Astrocyte of the cerebellum (primary cell): ENCODE measurements around the gene MRPL20.
A peak's percentile ranks its signal among the peaks of the same experiment; 100 is the strongest.

Source experiments
- DNase-seq: peaks from one replicate; pipeline ENCODE4 v3.0.0-alpha.2; 2011; ENCODE audit warnings: low read depth
- H3K4me3 ChIP-seq: 2 replicates; pipeline ENCODE4 v1.5.1; 2011; ENCODE audit warnings: mild to moderate bottlenecking, low read depth, low read length, moderate library complexity
- in situ Hi-C: cut with HindIII; loops from 2 replicates; pipeline ENCODE4 v1.10.0; 2017; ENCODE audit warnings: low sequenced_read_pairs
- TF ChIP-seq, protein P1 (sequence below): IDR thresholded peaks from 2 replicates; pipeline ENCODE4 v1.5.1; 2012; ENCODE audit warnings: low read length, low read depth, moderate library complexity, mild to moderate bottlenecking; ENCODE audit errors: missing control alignments

MRPL20 gene

DNA sequence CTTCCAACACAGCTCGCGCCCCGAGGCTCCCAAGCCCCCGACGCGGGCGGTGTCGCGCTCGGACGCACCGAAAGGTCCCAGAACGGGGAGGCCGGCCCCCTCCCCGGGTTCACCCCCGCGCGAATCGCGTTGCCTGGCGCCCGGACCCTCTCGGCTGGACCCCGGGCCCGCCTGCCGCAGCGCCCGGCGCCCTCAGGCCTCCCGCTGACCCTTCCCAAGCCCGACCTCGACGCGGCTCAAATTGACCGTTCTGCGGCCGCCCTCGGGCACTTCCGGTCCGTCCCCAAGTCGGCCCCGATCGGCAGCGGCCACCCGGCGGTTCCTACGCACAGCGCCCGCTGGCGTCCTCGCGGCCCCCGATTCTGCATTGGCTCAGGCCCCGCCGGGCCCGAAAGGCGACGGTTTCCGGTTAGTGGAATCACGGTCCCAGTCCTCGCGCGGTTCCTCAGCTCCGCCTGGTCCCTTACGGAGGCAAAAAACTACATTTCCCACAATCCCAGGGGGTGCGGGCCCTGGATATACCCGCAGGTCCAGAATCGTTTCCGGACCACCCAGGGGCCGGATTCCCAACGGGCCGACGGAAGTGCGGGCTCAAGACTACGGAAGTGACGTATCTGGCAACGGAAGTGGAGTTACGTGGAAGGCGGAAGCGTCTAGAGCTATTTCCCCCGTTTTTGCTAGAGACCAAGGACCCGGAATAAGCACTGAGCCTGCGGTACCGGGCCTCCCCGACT lies 32.0 kb downstream of the MRPL20 start, which contains the start of gene AURKAIP1:
Gene AURKAIP1, minus strand, starts transcription at position 279 of the 734 bp plus-strand sequence. CDS start 451 bp downstream, outside the sequence.
- TF ChIP-seq, protein P1, sequence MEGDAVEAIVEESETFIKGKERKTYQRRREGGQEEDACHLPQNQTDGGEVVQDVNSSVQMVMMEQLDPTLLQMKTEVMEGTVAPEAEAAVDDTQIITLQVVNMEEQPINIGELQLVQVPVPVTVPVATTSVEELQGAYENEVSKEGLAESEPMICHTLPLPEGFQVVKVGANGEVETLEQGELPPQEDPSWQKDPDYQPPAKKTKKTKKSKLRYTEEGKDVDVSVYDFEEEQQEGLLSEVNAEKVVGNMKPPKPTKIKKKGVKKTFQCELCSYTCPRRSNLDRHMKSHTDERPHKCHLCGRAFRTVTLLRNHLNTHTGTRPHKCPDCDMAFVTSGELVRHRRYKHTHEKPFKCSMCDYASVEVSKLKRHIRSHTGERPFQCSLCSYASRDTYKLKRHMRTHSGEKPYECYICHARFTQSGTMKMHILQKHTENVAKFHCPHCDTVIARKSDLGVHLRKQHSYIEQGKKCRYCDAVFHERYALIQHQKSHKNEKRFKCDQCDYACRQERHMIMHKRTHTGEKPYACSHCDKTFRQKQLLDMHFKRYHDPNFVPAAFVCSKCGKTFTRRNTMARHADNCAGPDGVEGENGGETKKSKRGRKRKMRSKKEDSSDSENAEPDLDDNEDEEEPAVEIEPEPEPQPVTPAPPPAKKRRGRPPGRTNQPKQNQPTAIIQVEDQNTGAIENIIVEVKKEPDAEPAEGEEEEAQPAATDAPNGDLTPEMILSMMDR: peak; percentile 25
- in situ Hi-C loops: loop anchor here (5.0 kb wide), 1 partner anchor 117 kb away; no protein-coding TSS in a partner anchor

DNA sequence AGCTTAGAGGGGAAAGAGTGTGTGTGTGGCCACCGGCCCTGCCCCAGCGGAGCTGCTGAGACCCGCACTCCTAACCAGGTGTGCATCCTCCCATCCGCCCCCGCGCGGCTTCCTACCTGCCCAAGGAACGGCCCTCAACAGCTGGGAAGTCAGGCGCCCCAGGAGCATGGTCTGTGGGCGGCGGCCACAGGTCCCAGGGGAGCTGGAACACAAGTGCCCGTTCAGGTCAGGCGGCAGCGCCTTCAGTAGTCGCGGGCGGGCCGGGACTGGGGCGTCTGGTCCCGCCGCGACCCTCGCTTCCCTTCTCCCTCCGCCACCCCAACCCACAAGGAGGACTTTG lies 32.5 kb downstream of the MRPL20 start:
- TF ChIP-seq, protein P1: no peak
- in situ Hi-C loops: loop anchor here (5.0 kb wide), 1 partner anchor 118 kb away; no protein-coding TSS in a partner anchor
- H3K4me3 ChIP-seq: peak overlapping the region; percentile 88

More for the DNA sequence above, 32.0 kb downstream of the MRPL20 start, which contains the start of gene AURKAIP1:
- DNase-seq: peak; percentile 100
- H3K4me3 ChIP-seq: peak within 1 kb of the TSS; percentile 88

DNA sequence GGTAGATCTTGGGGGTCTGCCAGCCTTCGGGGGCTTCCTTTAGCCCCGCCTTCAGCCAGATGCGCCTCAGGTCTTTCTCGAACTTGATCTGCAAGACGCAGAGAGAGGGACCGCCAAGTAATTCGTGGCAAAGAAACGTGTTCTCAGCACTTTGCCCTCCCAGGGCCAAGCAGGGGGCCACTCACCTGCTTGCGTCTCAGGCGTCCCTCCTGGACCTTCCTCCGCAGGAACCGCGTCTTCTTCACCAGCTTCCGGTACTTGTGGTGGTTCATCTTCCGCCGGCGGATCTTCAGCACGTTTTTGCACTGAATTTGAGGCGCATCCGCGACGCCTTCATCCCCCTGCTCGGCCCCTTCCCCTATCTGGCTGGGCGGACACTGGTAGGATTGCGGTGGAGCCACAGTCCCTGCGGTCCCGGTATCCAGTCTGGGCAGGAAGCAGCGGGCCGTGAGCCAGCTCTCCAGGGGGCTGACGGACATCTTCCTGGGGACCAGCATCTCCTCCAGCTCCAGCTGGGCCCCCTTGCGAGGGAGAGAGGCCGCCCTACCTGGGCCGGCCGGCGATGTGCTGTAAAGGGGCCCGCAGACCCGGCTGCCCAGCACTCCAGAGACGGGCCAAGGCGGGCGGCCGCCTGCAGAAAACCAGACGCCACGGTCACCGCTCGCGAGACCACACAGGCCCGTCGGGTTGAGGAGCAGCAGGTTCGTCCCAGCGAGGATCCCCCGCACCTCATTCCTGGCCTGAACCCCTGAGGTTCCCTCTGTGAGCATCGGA lies 33.1 kb downstream of the MRPL20 start:
- TF ChIP-seq, protein P1: no peak
- peak overlapping the region; percentile 88 for H3K4me3 ChIP-seq
- in situ Hi-C loops: loop anchor here (5.0 kb wide), 1 partner anchor 118 kb away; no protein-coding TSS in a partner anchor
- DNase-seq: no peak

More for the DNA sequence above, 32.5 kb downstream of the MRPL20 start:
- DNase-seq: no peak

DNA sequence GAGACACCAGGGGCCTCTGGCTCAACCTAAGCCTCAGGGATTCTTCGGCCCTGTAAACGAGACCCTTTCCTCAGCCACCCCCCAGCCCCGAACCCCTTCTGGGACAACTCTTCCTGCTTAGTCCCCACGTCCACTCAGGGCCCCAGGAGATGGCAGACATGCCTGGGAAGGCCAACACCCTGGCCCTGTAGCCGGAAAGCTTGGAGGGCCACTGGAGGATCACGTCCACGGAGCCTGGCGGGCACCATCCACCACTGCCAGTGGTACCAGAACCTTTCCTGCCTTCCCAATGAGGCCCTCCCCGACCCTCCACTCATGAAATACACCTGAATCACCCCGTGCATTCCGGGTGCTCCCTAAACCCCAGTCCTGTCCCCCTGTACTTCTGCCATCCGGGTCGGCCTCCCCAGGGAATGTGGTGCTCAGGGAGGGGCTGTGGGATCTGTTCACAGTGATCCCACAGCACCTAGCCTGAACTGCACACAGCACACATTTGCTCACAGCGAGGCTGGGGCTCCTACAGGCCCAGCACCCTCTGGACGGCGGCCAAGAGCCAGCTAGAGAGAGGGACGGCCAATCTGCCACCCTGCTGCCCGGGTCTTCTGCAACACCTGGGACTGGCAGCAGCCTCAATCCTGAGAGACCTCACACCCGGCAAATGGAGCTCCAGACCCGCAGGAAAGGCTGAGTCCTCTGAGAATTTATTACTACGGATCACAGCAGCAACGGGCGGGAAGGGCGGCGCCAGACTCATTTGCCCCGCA lies 33.9 kb downstream of the MRPL20 start:
- in situ Hi-C loops: loop anchor here (5.0 kb wide), 1 partner anchor 119 kb away; no protein-coding TSS in a partner anchor
- TF ChIP-seq, protein P1: no peak
- peak overlapping the region; percentile 88 for H3K4me3 ChIP-seq
- no peak for DNase-seq

DNA sequence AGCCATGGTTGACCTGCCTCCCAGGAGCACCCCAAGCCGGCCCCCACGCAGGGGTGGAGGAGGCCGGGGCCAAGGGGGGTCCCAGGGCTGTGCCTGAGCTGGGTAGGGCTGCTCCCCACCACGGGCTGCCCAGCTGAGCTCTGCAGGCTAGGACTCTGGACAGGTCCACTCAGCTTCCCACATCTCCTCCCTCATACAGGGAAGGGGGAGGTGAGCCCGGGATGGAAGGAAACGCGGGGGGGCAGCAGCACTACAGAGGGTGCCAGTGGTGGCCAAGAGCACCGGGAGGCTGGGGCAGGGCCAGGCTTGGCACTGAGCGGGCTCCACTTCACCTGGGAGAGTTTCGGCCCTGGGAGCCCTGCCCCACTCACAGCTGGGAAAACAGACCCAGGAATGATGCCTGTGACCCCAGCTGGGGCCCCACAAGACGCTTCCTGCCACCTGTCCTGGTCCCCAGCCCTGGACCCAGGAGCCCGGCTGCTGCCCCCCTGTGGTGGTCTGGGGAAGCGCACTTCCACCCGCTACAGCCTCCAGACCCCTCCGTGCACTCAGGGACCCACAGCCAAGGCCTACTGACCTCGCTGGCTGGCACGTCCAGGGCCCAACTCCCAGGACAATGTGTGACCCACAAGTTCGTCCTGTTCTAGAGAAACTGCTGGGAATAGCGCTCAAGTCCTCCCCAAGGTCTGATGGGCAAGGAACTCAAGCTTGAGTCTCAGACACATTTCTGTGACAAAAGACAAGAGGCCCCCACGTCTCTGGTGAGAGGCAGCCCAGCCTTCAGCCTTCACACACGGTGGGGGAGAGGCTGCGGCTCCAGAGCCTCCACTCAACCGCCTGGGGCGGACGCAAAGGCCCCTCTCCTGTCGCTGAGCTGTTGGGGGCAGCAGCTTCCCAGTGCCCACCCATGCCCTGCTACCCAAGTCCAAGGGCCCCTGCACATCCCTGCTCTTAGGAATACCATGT lies 35.1 kb downstream of the MRPL20 start:
- no peak overlapping the region for H3K4me3 ChIP-seq
- in situ Hi-C loops: loop anchor here (5.0 kb wide), 1 partner anchor 120 kb away; no protein-coding TSS in a partner anchor
- TF ChIP-seq, protein P1: peak; percentile 90
- no peak for DNase-seq
